ENCODE measurements around the gene SLC39A11. TPM values are rescaled to one million over a fixed set of nuclear protein-coding genes. Genes with fewer than 3 reads are reported as not detected.

SLC39A11 gene
- total RNA-seq, 1 experiment from 2014 or later = 18.9 TPM

DNA sequence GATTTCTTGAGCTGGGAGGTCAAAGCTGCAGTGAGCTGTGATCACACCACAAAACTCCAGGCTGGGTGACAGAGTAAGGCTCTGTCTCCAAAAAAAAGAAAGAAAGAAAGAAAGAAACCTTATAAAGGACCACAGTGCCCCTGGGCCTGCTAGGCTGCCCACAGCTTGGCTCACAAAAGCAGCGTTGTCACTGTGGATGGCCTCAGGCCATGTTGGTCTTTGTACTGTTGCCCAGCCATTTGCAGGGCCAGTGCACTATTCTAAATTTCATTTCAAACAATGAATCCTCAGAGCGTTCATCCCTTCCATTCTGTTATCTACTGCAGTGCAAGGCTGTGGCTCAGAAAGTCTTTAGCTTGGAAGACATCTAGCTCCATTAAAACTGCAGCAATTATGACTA is 208.4 kb downstream of the SLC39A11 start (continued):
- TF ChIP-seq E2F4 (CRISPR knock-in tag; IDR thresholded peaks at IDR 0.05; ENCODE audit: borderline replicate concordance, low read depth) = no peak
- no peak for TF ChIP-seq ZNF263 (CRISPR knock-in tag; IDR thresholded peaks at IDR 0.05; ENCODE audit: low read depth)
- no peak for TF ChIP-seq FOXP1 (CRISPR knock-in tag; IDR thresholded peaks at IDR 0.05; ENCODE audit: borderline replicate concordance)
- TF ChIP-seq ARID4B (CRISPR knock-in tag; IDR thresholded peaks at IDR 0.05; ENCODE audit: borderline replicate concordance) = no peak
- TF ChIP-seq ZNF219 (CRISPR knock-in tag; IDR thresholded peaks at IDR 0.05; ENCODE audit: borderline replicate concordance) = no peak

GRCh38 chr17:72883351-72883750 is 209.1 kb downstream of the SLC39A11 start:
- POLR2A ChIA-PET = no interaction called here
- Mint-ChIP-seq H3K4me3 (no peak overlapping the region), H3K9me3 (peaks cover 21% of the 10 kb centered on the region), H3K4me1 (no peaks in the 10 kb centered on the region), H3K27ac (no peak overlapping the region), H3K36me3 (peaks cover 21% of the 10 kb centered on the region), H3K27me3 (ENCODE audit: low read depth) (no peaks in the 10 kb centered on the region; the same call in 1 of the 2 replicates)
- CTCF ChIA-PET = interaction anchor here (1.7 kb wide), 1 partner anchor 327 kb away, joined by 3 read pairs; no protein-coding TSS in a partner anchor
- ATAC-seq (no peak), DNase-seq (ENCODE audit: low spot score) (no peak)
- no peak for TF ChIP-seq OVOL2 (CRISPR knock-in tag; IDR thresholded peaks at IDR 0.05; ENCODE audit: borderline replicate concordance)

GRCh38 chr17:72882426-72882825 is 210.1 kb downstream of the SLC39A11 start:
- Mint-ChIP-seq H3K36me3 (peaks cover 26% of the 10 kb centered on the region), H3K27ac (no peak overlapping the region), H3K4me3 (no peak overlapping the region), H3K27me3 (ENCODE audit: low read depth) (no peaks in the 10 kb centered on the region; the same call in 1 of the 2 replicates), H3K9me3 (peaks cover 27% of the 10 kb centered on the region), H3K4me1 (no peaks in the 10 kb centered on the region)
- no peak for DNase-seq (ENCODE audit: low spot score)
- TF ChIP-seq JUN (CRISPR knock-in tag; IDR thresholded peaks at IDR 0.05) = no peak
- TF ChIP-seq, protein P1, sequence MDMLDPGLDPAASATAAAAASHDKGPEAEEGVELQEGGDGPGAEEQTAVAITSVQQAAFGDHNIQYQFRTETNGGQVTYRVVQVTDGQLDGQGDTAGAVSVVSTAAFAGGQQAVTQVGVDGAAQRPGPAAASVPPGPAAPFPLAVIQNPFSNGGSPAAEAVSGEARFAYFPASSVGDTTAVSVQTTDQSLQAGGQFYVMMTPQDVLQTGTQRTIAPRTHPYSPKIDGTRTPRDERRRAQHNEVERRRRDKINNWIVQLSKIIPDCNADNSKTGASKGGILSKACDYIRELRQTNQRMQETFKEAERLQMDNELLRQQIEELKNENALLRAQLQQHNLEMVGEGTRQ (CRISPR knock-in tag; IDR thresholded peaks at IDR 0.05) = no peak
- no peak for ATAC-seq
- ChIA-PET CTCF (no interaction called here), POLR2A (no interaction called here)

DNA sequence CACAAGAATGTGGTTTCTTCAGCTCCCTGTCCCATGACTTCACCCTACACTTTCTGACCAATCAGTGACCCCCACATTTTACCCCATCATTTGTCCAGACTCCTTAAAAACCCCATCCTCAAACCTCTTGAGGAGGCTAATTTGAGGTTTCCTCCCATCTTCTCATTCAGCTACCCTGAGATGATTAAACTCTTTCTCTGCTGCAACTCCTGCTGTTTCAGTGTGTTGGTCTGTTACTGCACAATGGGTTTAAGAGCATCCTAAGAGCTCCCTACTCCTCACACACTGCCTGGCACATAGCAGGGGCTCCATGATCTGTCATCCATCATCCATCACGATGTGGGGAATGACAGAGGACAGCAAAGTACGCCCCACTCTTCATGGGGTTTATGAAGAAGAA is 212.6 kb downstream of the SLC39A11 start:
- H3K36me3 Mint-ChIP-seq = peaks cover 40% of the 10 kb centered on the region
- CTCF ChIA-PET = no interaction called here

GRCh38 chr17:72878975-72879660 is 213.4 kb downstream of the SLC39A11 start:
- Mint-ChIP-seq H3K4me1 (no peaks in the 10 kb centered on the region), H3K9me3 (peaks cover 43% of the 10 kb centered on the region), H3K36me3 (peaks cover 40% of the 10 kb centered on the region), H3K27me3 (ENCODE audit: low read depth) (peaks cover 2% of the 10 kb centered on the region), H3K4me3 (no peak overlapping the region), H3K27ac (no peak overlapping the region)
- DNase-seq (ENCODE audit: low spot score) = no peak
- ATAC-seq = no peak
- ChIA-PET POLR2A (no interaction called here), CTCF (no interaction called here)
- no peak for TF ChIP-seq FOXJ3 (CRISPR knock-in tag; IDR thresholded peaks at IDR 0.05; ENCODE audit: borderline replicate concordance)
- no peak for TF ChIP-seq CBFB (CRISPR knock-in tag; IDR thresholded peaks at IDR 0.05; ENCODE audit: low read depth)
- TF ChIP-seq, protein P2, sequence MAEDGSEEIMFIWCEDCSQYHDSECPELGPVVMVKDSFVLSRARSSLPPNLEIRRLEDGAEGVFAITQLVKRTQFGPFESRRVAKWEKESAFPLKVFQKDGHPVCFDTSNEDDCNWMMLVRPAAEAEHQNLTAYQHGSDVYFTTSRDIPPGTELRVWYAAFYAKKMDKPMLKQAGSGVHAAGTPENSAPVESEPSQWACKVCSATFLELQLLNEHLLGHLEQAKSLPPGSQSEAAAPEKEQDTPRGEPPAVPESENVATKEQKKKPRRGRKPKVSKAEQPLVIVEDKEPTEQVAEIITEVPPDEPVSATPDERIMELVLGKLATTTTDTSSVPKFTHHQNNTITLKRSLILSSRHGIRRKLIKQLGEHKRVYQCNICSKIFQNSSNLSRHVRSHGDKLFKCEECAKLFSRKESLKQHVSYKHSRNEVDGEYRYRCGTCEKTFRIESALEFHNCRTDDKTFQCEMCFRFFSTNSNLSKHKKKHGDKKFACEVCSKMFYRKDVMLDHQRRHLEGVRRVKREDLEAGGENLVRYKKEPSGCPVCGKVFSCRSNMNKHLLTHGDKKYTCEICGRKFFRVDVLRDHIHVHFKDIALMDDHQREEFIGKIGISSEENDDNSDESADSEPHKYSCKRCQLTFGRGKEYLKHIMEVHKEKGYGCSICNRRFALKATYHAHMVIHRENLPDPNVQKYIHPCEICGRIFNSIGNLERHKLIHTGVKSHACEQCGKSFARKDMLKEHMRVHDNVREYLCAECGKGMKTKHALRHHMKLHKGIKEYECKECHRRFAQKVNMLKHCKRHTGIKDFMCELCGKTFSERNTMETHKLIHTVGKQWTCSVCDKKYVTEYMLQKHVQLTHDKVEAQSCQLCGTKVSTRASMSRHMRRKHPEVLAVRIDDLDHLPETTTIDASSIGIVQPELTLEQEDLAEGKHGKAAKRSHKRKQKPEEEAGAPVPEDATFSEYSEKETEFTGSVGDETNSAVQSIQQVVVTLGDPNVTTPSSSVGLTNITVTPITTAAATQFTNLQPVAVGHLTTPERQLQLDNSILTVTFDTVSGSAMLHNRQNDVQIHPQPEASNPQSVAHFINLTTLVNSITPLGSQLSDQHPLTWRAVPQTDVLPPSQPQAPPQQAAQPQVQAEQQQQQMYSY (CRISPR knock-in tag; IDR thresholded peaks at IDR 0.05) = no peak
- TF ChIP-seq, protein P3, sequence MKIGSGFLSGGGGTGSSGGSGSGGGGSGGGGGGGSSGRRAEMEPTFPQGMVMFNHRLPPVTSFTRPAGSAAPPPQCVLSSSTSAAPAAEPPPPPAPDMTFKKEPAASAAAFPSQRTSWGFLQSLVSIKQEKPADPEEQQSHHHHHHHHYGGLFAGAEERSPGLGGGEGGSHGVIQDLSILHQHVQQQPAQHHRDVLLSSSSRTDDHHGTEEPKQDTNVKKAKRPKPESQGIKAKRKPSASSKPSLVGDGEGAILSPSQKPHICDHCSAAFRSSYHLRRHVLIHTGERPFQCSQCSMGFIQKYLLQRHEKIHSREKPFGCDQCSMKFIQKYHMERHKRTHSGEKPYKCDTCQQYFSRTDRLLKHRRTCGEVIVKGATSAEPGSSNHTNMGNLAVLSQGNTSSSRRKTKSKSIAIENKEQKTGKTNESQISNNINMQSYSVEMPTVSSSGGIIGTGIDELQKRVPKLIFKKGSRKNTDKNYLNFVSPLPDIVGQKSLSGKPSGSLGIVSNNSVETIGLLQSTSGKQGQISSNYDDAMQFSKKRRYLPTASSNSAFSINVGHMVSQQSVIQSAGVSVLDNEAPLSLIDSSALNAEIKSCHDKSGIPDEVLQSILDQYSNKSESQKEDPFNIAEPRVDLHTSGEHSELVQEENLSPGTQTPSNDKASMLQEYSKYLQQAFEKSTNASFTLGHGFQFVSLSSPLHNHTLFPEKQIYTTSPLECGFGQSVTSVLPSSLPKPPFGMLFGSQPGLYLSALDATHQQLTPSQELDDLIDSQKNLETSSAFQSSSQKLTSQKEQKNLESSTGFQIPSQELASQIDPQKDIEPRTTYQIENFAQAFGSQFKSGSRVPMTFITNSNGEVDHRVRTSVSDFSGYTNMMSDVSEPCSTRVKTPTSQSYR (CRISPR knock-in tag; IDR thresholded peaks at IDR 0.05) = no peak

More for the DNA sequence above, 212.6 kb downstream of the SLC39A11 start:
- ATAC-seq = no peak
- no peak for DNase-seq (ENCODE audit: low spot score)
- POLR2A ChIA-PET = no interaction called here
- no peak overlapping the region for H3K27ac Mint-ChIP-seq
- H3K27me3 Mint-ChIP-seq (ENCODE audit: low read depth) = peaks cover 2% of the 10 kb centered on the region
- H3K4me3 Mint-ChIP-seq = no peak overlapping the region
- H3K9me3 Mint-ChIP-seq = peaks cover 43% of the 10 kb centered on the region
- no peaks in the 10 kb centered on the region for H3K4me1 Mint-ChIP-seq
- TF ChIP-seq SMAD4 (CRISPR knock-in tag; IDR thresholded peaks at IDR 0.05) = no peak
- TF ChIP-seq ZNF671 (CRISPR knock-in tag; IDR thresholded peaks at IDR 0.05) = no peak
